AG08395 (cell line): ENCODE data around the gene ZNF598.

Experiments
- DNase-seq: peaks from one replicate; pipeline ENCODE4 v3.0.0; 2012; ENCODE audit warnings: mixed read lengths, low spot score

Gene ZNF598

DNA sequence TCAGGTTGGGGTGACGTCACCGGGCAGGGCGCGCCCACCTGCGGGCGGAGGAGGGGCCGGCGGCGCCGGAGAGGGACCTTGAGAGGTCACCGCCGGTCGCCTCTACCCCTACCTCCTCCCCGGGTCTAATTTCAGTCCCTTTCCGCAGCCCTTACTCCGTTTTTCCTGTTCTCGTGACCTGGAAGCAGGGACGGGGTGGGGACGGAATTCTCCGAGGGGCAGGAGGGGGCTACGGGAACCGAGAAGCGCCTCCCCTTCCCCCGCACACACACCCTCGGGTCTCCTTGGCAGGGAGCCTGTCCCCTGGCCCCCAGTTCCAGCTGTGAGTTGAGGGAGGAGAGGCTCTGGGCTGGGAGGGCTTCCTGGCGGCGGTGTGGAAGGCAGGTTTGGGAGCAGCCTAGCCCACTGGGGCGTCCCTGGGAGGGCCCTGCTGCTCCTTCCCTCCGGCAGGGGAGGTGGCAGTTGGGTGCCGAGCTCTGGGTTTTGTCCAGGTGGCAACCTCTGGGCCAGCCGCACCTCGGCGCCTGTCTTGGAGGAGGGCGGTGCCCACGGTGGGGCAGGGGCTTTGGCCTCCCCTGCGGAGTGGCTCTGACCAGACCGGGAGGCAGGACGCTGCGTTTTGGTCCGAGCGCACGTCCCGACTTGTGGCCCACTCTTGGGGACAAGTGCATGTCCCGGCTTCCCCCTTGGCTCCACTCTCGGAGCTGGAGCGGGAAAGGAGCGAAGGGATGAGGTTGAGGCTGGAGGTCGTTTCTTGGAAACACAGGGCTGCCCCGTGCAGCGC lies 19.1 kb downstream of the ZNF598 start:
- no peak for DNase-seq

DNA sequence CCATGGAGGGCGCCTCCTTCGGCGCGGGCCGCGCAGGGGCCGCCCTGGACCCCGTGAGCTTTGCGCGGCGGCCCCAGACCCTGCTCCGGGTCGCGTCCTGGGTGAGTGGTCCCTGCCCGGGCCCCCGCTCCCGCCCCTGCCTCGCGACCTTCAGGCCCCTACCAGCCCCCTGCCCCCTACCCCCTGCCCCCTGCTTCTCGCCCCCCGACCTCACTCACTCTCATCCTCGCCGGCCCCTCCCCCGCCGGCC lies 19.6 kb downstream of the ZNF598 start:
- no peak for DNase-seq

DNA sequence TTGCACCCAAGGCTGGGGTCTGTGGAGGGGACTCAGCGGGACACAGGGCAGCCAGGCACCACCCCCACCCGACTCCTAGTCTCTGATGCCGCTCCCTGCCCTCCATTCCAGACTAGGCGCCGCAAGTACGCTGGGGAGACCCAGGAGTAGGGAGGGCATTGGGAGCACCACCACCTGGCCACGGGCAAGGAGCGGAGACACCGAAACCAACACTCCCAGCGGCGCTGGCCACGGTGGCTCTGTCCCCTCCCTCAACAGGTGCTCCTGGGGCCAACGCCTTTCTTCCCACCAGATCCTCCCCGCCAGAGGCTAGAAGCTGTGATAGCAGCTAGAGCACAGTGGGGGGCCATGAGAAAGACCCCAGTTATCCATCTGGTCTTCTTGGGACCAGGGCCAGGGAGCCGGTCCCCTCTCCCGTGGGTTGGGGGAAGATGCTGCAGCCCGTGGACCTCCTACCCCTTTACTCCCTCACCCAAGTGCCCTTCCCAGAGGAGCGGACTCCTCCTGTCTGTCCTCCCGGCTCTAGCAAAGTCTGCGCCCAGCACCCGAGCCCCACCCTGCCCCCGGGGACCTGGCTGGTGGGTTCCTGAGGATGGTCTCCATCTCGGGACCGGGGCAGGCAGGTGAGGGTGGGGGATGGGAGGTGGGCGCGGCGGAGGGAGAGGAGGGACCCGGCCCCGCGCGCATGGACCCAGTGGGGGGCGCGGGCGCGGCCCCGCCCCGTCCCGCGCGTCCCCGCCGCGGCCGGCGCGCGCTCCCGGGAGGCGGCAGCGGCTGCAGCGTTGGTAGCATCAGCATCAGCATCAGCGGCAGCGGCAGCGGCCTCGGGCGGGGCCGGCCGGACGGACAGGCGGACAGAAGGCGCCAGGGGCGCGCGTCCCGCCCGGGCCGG lies 20.2 kb downstream of the ZNF598 start, which contains the start of gene SYNGR3:
Gene SYNGR3 (plus strand): TSS at position 762 of the 892 bp plus-strand sequence. CDS start 133 bp downstream, outside the sequence.
- no peak for DNase-seq

DNA sequence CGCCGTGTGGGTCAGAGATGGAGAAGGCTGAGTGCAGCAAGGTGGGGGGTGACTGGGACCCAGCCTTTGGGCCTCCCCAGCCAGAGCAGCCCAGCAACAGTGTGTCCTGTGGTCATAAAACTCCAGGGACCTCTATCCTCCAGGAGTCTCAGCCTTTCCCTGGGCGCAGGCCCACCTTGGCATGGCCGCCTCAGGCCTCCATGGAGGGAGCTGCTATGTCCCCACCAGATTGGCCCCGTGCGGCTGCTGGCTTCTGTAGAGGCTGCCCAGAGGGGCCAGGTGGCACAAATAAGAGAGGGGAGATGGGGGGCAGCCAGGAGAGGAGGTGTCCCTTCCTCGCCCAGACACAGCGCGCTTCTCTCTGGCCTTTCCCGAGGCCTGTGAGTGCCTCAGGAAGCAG lies 22.4 kb downstream of the ZNF598 start:
- DNase-seq: no peak

DNA sequence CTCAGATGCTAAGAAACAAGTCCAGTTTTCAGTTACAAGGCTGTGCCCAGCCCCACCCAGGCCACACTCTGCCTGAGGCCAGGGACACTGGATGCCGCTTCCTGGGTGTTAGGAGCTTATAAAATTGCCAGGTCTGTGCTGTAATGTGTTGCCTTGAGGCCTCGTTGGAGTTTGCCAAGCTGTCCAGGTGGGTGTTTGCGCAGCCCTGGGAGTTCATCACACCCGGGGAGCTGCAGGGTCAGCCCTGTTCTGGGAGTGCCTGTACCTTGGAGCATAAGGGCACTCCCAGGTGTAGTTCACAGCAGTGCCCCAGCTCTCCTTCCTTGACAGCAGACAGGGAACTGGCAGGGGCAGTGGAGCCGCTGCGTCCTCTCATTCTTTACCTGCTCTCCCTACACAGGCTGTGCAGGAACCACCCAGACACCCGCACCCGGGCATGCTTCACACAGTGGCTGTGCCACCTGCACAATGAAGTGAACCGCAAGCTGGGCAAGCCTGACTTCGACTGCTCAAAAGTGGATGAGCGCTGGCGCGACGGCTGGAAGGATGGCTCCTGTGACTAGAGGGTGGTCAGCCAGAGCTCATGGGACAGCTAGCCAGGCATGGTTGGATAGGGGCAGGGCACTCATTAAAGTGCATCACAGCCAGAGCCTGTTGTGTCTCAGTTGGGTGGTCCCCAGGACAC lies 24.0 kb downstream of the ZNF598 start:
- no peak for DNase-seq

DNA sequence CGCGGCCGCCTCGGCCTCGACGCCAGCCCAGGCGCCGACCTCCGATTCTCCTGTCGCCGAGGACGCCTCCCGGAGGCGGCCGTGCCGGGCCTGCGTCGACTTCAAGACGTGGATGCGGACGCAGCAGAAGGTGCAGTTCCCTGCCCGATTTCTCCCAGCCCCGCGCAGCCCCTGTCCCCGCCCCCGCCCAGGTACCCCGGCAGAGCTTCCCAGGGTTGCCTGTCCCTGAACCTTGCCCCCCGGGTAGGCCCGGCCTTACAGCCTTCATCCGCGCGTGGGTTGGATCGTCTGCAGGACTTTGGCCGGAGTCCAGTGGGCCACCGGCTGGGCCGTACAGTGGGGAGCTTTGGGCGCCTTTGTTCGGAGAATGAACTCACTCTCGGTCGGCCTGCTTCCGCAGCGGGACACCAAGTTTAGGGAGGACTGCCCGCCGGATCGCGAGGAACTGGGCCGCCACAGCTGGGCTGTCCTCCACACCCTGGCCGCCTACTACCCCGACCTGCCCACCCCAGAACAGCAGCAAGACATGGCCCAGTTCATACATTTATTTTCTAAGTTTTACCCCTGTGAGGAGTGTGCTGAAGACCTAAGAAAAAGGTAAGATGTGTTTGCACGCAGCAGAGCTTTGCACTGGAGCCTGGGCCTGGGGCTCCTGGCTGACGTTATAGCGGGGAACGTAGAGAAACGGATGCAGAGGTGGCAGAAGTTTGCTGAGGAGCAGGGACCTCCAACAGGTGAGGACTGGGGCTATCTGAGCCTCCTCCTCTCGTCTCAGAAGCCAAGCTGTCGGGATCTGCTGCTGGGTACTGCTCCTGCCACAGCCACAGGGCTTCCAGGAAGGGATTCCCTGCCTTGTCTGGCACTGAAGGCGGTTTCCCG lies 25.0 kb downstream of the ZNF598 start:
- no peak for DNase-seq

DNA sequence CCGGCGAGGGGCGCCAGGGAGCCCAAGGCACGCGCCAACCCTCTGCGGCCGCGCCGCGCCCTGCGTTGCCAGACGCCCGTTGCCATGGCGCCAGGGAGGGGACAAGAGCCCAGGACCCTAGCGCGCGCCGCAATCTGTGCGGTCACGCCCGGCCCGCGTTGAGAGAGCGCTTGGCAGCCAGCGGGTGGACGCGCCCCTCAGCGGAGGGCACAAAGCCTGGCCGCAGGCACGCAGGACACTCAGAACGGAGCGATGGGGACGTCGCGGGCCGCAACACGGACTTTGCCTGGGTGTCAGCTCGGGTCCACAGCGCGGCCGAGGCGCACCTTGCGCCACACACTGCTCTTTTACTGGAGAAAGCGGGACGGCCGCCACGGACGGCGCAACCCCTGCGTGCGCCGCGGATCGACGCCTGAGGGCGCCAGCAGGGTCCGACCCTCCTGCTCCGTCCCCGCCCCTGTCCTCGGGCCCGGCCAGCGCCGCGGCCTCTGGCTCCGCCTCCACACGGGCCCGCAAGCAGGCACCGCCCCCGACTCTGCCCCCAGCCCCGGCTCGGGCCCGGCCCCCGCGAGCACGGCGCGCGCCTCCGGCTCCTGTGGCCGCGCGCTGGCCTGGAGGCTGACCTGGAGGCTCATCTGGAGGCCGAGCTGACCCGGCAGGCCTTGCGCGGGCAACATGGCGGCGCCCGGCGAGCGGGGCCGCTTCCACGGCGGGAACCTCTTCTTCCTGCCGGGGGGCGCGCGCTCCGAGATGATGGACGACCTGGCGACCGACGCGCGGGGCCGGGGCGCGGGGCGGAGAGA lies 25.9 kb downstream of the ZNF598 start, which contains the start of gene GFER:
Gene GFER (plus strand): TSS at position 650 of the 803 bp plus-strand sequence. CDS start 26 bp downstream, at position 676.
- DNase-seq: peak; percentile 98

DNA sequence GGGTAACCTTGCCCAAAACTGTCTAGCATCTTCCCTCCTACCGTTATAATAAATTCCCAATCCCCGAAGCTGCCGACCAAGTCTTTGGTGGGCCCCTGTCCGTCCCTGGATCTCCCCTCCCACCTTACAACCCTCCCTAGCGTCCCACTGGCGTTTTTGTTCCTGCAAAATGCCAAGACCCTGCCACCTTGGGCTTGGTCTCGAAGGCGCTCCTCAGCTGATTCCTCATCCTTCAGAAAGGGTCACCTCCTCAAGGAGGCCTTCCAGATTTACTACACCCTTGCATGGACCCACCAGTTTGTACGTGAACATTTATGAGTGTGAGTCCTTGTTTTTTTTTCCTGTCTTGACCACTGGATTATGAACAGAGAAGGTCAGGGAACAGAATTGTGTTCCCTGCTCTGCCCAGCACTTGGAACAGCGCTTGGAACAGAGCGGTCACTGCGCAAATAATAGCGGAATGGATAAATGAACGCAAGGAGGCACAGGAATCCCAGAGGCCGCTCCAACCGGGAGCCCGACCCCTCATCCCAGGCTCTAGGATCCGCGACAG lies 26.6 kb downstream of the ZNF598 start:
- no peak for DNase-seq

DNA sequence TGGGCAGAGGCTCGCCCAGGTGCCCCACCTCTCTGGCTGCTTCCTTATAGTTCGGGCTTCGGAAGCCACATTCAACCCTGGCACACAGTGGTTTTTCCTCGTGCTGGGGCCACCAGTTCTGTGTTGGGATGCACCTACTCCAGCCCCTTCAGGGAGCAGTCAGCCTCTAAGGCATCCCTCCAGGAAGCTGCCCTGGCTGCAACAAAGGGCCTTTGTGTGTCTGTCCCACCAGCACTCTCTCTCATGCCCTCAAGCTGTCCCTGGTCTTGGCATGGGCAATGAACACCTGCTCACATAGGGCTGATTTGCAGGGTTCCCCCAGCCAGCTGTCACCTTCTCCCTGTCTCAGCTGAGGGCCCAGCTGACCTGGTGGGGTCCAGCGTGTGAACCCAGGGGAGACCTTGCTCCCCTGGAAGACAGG lies 27.6 kb downstream of the ZNF598 start:
- no peak for DNase-seq

DNA sequence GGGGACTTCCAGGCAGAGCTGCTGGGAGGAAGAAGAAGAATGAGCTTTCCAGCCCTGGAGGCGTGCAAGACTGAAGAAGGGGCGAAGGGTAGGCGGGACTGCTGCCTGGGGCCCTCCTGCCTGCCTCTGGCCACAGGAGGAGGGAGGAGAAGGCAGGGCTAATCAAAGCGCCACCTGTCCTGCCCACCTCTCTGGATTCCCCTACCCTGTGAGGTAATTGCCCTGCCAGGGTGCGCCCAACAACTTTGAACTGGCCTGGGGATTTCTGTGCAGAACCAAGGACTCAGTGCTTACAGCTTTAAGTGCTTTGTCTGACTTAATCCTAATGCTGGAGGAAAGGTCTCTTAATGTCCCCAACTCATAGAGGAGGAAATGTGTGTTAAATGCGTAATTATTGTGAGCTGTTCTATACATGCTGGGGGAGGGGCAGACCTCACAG lies 28.2 kb downstream of the ZNF598 start, which contains the start of gene NOXO1:
Gene NOXO1 (minus strand): TSS at position 72 of the 439 bp plus-strand sequence. CDS start 290 bp downstream, outside the sequence.
- DNase-seq: no peak

DNA sequence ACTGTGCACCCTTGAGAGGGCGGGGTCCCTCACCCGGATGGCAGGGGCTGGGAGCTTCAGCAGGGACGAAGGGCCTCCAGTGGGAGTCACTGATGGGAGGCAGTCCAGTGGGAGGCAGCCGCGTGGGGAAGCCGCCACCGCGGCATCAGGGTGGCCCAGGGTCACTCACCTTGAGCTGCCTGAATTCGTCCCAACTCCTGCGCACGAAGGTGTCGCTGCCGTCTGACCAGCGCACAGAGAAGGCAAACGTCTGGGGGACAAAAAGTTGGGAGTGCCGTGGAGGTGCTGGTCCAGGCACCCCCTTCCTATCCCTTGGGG lies 28.9 kb downstream of the ZNF598 start:
- no peak for DNase-seq

DNA sequence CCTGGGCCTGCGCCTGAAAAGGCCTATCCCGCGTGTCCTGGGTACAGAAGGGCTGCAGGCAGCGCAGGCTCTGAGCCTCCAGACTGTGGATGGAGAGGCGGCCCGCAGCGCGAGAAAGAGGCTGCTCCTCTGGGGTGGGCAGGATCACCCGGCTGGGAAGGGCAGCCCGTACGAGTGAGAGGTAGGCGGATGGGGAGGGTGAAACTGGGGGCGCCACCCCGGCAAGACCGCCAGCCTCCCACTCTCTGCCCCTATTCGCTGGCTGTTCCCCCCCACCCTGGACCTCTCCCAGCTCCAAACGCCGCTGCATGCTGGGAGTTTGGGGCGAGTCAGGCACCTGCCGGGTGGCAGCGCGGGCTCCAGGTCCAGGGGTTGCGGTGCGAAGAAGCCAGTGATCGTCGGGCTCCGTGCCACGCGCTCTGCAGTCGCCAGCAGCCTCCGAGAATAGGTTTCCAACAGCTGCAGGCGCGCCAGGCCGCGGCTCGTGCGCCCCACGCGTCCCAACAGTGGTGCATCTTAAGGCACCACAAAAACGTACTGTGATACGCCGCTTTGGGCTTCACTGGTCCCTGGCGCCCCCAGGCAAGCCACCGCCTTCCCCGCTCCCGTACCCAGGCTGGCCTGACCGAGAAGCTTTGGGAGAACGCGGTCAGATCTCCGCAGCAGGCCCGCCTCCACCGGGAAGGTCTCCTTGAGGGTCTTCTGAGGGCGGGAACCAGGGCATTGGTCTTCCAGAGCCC lies 29.4 kb downstream of the ZNF598 start:
- DNase-seq: no peak

DNA sequence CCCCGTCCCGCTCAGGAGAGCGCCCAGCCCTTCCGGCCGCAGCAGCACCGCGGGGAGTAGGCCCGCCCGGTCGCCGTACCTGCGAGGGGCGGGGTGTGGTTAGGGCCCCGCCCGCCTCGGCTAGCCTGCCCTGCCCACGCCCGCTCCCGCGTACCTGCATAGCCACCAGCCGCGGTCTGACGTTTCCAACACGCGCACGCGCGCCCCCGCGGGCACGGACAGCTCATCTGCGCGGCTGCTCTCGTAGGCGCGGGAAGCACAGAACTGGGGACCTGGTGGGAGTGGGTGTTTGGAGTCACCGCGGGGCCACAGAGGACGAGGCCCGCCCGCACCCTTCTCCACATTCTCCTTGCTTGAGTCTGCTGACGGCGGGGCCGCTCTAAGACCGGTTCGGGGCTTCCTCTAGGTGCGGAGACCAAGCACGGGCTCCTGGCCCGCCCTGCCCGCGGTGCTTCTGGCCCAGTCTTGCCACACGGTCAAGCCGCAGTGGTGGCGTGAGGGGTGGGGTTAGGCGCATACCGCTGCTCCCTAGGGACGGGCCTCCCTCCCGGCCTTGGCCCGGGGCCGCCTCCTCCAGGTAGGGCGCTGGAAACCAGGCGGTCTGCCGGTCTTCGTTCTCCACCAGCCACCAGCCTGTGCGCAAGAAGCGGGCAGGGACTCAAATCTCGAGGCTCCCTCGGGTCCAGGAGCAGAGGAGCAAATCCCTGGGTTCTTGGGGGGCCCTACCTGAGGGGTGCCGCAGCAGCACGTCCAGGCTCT lies 30.2 kb downstream of the ZNF598 start:
- no peak for DNase-seq

DNA sequence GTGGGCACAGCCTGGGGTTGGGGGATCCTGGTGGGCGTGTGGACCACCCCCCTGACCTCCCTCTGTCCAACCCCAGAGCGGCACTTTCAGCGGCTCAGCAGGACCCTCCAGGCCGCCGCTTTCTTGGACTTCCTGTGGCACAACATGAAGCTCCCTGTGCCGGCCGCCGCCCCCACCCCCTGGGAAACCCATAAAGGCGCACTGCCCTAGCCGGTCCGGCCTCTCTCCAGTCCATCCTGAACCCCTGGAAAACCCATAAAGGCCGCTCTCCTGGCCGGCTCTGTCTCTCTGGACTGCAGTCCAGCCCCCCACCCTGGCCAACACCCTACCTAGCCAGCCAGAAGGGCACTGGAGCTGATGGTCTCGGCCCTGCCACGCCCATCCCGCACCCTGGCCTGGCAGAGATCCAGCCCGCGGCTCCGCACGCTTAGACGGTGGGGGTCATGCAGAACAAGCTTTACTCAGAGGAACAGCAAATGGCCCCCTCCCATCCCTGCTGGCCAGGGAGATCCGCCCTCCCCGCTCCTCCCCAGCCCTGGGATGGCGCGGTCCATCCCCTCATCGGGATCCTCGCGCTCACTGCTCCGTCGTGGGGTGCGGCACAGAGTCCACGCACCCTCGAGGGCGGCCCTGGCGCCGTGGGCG lies 31.0 kb downstream of the ZNF598 start:
- DNase-seq: no peak

DNA sequence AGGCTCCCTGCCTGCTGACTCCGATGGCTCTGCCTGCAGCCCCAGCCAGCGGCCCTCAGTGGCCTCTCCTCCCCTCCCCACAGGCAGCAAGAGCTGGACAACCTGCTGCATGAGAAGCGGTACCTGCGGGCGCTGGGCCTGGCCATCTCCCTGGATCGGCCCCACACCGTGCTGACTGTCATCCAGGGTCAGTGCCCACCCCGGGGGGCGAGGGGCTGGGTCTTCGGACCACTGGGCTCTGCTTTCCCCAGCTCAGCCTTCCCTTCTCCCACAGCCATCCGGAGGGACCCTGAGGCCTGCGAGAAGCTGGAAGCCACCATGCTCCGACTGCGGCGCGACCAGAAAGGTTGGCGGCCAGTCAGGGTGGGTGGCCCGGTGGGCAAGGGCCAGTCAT lies 31.7 kb downstream of the ZNF598 start:
- DNase-seq: no peak

DNA sequence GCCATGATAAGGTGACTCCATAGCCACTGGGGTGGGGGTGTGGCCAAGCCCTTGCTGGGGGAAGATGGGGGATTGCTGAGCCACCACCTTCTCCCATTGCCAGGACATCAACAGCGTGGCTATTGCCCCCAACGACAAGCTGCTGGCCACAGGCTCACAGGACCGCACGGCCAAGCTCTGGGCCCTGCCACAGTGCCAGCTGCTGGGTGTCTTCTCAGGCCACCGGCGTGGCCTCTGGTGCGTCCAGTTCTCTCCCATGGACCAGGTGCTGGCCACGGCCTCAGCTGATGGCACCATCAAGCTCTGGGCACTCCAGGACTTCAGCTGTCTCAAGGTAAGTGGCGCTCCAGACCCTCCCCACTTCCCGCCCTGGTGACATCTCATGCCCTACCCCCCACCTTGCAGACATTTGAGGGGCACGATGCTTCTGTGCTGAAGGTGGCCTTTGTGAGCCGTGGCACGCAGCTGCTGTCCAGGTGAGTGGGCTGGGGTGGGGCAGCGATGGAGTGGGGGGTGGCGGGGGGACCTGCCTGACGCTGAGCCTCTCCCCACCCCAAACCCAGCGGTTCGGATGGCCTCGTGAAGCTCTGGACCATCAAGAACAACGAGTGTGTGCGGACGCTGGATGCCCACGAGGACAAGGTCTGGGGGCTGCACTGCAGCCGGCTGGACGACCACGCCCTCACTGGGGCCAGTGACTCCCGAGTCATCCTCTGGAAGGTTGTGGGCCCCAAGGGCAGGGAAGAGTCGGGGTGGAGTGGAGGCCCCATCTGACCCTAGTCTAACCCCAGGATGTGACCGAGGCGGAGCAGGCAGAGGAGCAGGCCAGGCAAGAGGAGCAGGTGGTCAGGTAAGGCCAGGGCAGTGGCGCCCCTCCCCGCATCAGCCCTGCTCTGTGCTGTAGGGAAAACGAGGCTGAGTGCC lies 32.4 kb downstream of the ZNF598 start:
- no peak for DNase-seq

DNA sequence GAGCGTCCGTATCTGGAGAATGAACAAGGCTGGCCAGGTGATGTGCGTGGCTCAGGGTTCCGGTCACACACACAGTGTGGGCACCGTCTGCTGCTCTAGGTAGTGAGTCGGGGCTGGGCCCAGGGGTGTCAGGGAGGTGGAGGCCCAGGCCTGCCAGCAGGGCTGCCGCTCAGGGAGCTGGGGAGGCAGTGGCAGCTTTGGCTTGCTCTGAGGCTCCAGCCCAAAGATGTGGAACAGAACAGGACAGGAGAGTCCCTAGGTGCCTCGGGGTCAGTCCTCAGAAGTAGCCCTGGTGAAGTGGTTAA lies 33.5 kb downstream of the ZNF598 start:
- DNase-seq: no peak
